OCI-LY1 (cell line): ENCODE measurements around the gene C4orf54.

Experiments used
- CTCF ChIP-seq: fragments of 200-600 bp; sonication (generic), shearing (Covaris generic); IDR thresholded peaks from 2 replicates; pipeline ENCODE4 v1.5.1; 2017; ENCODE audit warnings: mild to moderate bottlenecking, antibody characterized with exemption, low read length, moderate library complexity, mixed read lengths
- EZH2 ChIP-seq: fragments of 200-600 bp; sonication (generic), shearing (Covaris generic); IDR thresholded peaks from 2 replicates; pipeline ENCODE4 v1.8.0; 2017; ENCODE audit warnings: borderline replicate concordance, mixed run types, mild to moderate bottlenecking, antibody characterized with exemption, low read length, moderate library complexity, mixed read lengths

DNA sequence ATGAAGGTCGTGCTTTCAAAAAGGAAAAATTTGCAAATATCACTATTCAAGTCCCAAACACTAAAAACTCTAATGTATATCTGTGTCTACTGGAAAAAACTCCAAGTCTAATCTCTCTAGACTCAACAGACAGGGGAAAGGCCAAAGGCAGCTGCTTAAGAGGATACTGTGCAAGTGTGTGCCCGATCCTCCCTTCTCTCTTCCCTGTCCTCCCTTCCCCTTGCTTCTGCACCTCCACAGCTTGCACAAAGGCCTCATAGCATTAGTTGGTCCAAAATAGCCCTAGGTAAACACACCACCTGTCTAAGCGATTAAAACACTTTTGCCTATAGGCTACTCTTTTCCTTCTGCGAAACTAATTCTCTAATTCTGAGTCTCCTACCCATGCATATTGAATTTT, 10.6 kb downstream of the C4orf54 start:
- TF ChIP-seq CTCF (no peak), EZH2 (no peak)
